ENCODE results near the gene COL13A1.

Gene COL13A1

DNA sequence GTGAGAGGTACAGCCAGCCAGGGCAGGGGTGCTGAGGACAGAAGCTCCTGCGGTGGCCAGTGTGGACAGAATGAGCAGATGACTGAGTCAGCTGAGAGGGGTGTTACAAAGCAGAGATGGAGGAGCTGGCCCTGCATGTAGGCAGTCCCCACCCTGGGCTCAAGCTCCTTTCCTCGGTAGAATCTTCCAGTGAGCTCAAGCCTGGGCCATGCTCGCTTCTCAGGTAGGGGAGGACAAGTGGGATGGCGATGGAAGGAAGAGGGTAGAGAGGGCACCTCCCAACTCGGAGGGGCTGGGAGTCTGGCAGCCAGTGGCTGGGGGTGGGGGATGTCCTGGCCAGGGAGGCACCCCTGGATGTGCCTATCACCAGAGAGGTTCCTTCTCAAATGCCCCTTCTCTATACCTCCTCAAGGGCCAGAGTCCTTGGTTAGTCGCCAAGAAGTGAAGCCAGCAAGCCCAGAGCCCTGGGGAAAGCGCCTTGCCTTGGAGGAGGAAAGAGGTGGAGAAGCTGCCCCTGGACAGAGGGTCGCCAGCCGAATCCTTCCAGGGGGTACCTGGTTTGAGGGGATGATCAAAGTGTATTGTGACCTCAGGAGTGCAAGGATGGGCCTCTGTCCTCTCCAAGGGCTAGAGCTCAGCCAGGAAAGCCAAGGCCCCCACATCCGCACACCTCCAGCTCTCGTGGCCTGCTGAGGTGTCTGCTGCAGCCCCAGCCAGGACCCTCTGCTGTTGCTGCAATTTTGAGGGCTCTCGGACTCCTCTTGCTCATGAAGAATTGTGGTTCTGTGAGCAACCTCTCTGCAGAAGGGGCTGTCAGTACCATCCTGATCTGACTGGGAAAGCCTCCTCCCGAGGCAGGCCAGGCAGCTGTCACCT is 162.4 kb downstream of the COL13A1 start:
- TF ChIP-seq, protein P1, sequence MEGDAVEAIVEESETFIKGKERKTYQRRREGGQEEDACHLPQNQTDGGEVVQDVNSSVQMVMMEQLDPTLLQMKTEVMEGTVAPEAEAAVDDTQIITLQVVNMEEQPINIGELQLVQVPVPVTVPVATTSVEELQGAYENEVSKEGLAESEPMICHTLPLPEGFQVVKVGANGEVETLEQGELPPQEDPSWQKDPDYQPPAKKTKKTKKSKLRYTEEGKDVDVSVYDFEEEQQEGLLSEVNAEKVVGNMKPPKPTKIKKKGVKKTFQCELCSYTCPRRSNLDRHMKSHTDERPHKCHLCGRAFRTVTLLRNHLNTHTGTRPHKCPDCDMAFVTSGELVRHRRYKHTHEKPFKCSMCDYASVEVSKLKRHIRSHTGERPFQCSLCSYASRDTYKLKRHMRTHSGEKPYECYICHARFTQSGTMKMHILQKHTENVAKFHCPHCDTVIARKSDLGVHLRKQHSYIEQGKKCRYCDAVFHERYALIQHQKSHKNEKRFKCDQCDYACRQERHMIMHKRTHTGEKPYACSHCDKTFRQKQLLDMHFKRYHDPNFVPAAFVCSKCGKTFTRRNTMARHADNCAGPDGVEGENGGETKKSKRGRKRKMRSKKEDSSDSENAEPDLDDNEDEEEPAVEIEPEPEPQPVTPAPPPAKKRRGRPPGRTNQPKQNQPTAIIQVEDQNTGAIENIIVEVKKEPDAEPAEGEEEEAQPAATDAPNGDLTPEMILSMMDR (conservative IDR thresholded peaks at IDR 0.05; ENCODE audit: low read depth, low read length), result no peak
- no peak overlapping the region for H3K4me3 ChIP-seq (ENCODE audit: low read length)
- DNase-seq (ENCODE audit: low read depth), result no peak

DNA sequence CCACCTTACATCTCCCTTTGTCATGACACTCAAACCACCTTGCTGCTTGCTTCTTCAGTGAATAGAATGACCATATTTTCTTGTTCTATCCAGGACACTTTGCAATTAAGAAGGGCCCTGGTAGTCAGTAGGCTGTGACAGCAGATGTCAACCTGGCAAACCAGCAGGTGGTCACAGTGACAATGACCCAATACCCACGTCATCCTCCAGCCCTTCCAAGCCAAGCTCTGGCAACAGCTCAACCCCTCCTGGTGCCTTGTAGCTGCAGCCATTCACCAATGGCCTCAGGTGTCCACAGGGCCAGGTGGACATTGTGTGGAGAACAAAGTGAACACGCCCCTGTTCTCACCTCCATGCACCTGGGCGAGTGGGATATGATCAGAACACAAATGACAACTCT is 163.4 kb downstream of the COL13A1 start:
- DNase-seq (ENCODE audit: low read depth), result no peak

GRCh38 chr10:69965919-69966662 is 164.4 kb downstream of the COL13A1 start:
- no peak overlapping the region for H3K4me3 ChIP-seq (ENCODE audit: low read length)
- TF ChIP-seq, protein P1 (conservative IDR thresholded peaks at IDR 0.05; ENCODE audit: low read depth, low read length), result no peak
- no peak for DNase-seq (ENCODE audit: low read depth)

More for the DNA sequence above, 163.4 kb downstream of the COL13A1 start:
- TF ChIP-seq, protein P1 (conservative IDR thresholded peaks at IDR 0.05; ENCODE audit: low read depth, low read length), result no peak
- H3K4me3 ChIP-seq (ENCODE audit: low read length), result no peak overlapping the region

GRCh38 chr10:69968830-69969229 is 167.1 kb downstream of the COL13A1 start:
- no peak for DNase-seq (ENCODE audit: low read depth)
- H3K4me3 ChIP-seq (ENCODE audit: low read length), result no peak overlapping the region
- TF ChIP-seq, protein P1 (conservative IDR thresholded peaks at IDR 0.05; ENCODE audit: low read depth, low read length), result peak; percentile 10

GRCh38 chr10:69969977-69970376 is 168.3 kb downstream of the COL13A1 start:
- TF ChIP-seq, protein P1 (conservative IDR thresholded peaks at IDR 0.05; ENCODE audit: low read depth, low read length), result no peak
- DNase-seq (ENCODE audit: low read depth), result no peak
- H3K4me3 ChIP-seq (ENCODE audit: low read length), result no peak overlapping the region

- TF ChIP-seq, protein P1 (conservative IDR thresholded peaks at IDR 0.05; ENCODE audit: low read depth, low read length), result no peak
- no peak for DNase-seq (ENCODE audit: low read depth)
- H3K4me3 ChIP-seq (ENCODE audit: low read length), result no peak overlapping the region
These were observed 171.3 kb downstream of the COL13A1 start for GRCh38 chr10:69972981-69973397.

All from retinal pigment epithelial cell (primary cell).